Activated naive CD8-positive, alpha-beta T cell treated with anti-CD3 and anti-CD28 coated beads, Interleukin-2, amount 50 U/mL, for 24 hours (primary cell): ENCODE results near the gene SYS1.

Experiments
- ATAC-seq: fragments of 150-1000 bp; cut with Tn5 transposase; one replicate; pipeline ENCODE4 v1.10.0; 2021
- DNase-seq: peaks from one replicate; pipeline ENCODE4 v3.0.0; 2021
- H3K27ac Mint-ChIP-seq: one replicate; pipeline ENCODE4 v1.8.0; 2021; ENCODE audit warnings: mild to moderate bottlenecking, mixed read lengths
- H3K27me3 Mint-ChIP-seq: one replicate; pipeline ENCODE4 v1.8.0; 2021; ENCODE audit warnings: mixed read lengths
- H3K36me3 Mint-ChIP-seq: one replicate; pipeline ENCODE4 v1.8.0; 2021; ENCODE audit warnings: low read depth, mixed read lengths
- H3K4me1 Mint-ChIP-seq: one replicate; pipeline ENCODE4 v1.8.0; 2021; ENCODE audit warnings: mixed read lengths
- H3K4me3 Mint-ChIP-seq: one replicate; pipeline ENCODE4 v1.8.0; 2021; ENCODE audit warnings: mild to moderate bottlenecking, moderate library complexity, mixed read lengths
- H3K9me3 Mint-ChIP-seq: one replicate; pipeline ENCODE4 v1.8.0; 2021; ENCODE audit warnings: mixed read lengths

SYS1 gene

DNA sequence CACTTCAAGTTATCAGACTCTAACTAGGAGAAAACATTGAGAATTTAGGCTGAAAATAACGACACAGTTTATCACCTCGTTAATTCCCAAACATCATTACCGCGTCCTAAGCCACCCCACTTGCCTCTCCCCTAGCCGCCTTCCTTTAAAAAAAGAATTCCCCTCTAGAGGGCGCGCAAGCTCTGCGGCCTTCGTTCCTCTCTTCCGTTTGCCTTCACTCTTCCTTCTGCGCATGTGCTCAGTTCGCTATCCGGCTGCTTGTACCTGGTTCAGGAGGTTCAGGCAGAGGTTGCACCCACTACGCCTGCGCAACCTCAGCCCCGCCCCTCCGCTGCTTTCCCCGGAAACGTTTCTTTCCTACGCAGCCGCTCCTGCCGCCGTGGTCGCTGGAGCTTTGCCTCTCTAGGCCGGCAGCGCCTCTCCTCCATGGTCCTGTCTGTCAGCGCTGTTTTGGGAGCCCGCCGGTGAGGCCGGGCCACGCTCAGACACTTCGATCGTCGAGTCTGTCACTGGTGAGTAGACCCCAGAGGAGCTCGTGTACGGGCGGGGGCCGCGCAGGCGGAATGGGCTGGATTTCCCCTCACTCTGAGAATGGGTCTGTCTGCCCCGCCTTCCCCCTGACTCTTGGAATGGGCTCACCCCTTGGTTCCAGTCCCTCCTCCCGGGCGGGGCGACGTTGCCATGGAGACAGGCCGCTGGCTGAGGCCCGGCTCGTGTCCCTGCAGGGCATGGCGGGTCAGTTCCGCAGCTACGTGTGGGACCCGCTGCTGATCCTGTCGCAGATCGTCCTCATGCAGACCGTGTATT, at the start of gene SYS1:
Gene SYS1, plus strand, starts transcription at position 353 of the 807 bp plus-strand sequence. Its CDS starts 376 bp downstream, at position 729.
- DNase-seq (peak; percentile 99), ATAC-seq (peak; percentile 89)
- no peaks in the 10 kb centered on the region for H3K9me3 Mint-ChIP-seq
- H3K27ac Mint-ChIP-seq, result peak within 1 kb of the TSS; percentile 98
- H3K4me1 Mint-ChIP-seq, result peaks cover 70% of the 10 kb centered on the region
- peaks cover 2% of the 10 kb centered on the region for H3K27me3 Mint-ChIP-seq
- H3K36me3 Mint-ChIP-seq, result peaks cover 18% of the 10 kb centered on the region
- peak within 1 kb of the TSS; percentile 99 for H3K4me3 Mint-ChIP-seq

GRCh38 chr20:45313943-45314342, 49.0 kb upstream of the SYS1 start:
- Mint-ChIP-seq H3K9me3 (no peaks in the 10 kb centered on the region), H3K36me3 (no peaks in the 10 kb centered on the region), H3K4me3 (no peak overlapping the region), H3K4me1 (peaks cover 16% of the 10 kb centered on the region), H3K27me3 (peaks cover 60% of the 10 kb centered on the region), H3K27ac (no peak overlapping the region)
- no peak for DNase-seq
- no peak for ATAC-seq

GRCh38 chr20:45315672-45316071, 47.3 kb upstream of the SYS1 start:
- DNase-seq (no peak), ATAC-seq (no peak)
- Mint-ChIP-seq H3K4me1 (peaks cover 30% of the 10 kb centered on the region), H3K27me3 (peaks cover 50% of the 10 kb centered on the region), H3K4me3 (no peak overlapping the region), H3K27ac (no peak overlapping the region), H3K9me3 (no peaks in the 10 kb centered on the region), H3K36me3 (no peaks in the 10 kb centered on the region)

- H3K27ac Mint-ChIP-seq, result no peak overlapping the region
- H3K4me3 Mint-ChIP-seq, result no peak overlapping the region
- H3K4me1 Mint-ChIP-seq, result peaks cover 36% of the 10 kb centered on the region
- no peaks in the 10 kb centered on the region for H3K36me3 Mint-ChIP-seq
- no peak for DNase-seq
- peaks cover 42% of the 10 kb centered on the region for H3K27me3 Mint-ChIP-seq
- no peaks in the 10 kb centered on the region for H3K9me3 Mint-ChIP-seq
- no peak for ATAC-seq
Observed at GRCh38 chr20:45316150-45317080, 46.5 kb upstream of the SYS1 start.

GRCh38 chr20:45317826-45318225, 45.1 kb upstream of the SYS1 start:
- ATAC-seq (no peak), DNase-seq (no peak)
- Mint-ChIP-seq H3K27ac (no peak overlapping the region), H3K36me3 (no peaks in the 10 kb centered on the region), H3K4me3 (no peak overlapping the region), H3K4me1 (peaks cover 47% of the 10 kb centered on the region), H3K27me3 (peaks cover 30% of the 10 kb centered on the region), H3K9me3 (no peaks in the 10 kb centered on the region)

- DNase-seq, result peak; percentile 31
- Mint-ChIP-seq H3K4me3 (no peak overlapping the region), H3K4me1 (peaks cover 47% of the 10 kb centered on the region), H3K36me3 (no peaks in the 10 kb centered on the region), H3K27ac (peak overlapping the region; percentile 78), H3K27me3 (peaks cover 25% of the 10 kb centered on the region), H3K9me3 (no peaks in the 10 kb centered on the region)
- peak; percentile 18 for ATAC-seq
Observed at GRCh38 chr20:45318386-45318939, 44.5 kb upstream of the SYS1 start.

- Mint-ChIP-seq H3K4me3 (peak overlapping the region; percentile 27), H3K9me3 (no peaks in the 10 kb centered on the region), H3K36me3 (no peaks in the 10 kb centered on the region), H3K27ac (peak overlapping the region; percentile 78), H3K4me1 (peaks cover 47% of the 10 kb centered on the region), H3K27me3 (peaks cover 20% of the 10 kb centered on the region)
- peak; percentile 9 for ATAC-seq
- DNase-seq, result no peak
Observed at GRCh38 chr20:45318948-45319347, 44.0 kb upstream of the SYS1 start.

GRCh38 chr20:45320948-45321595, 41.9 kb upstream of the SYS1 start:
- no peak for DNase-seq
- Mint-ChIP-seq H3K4me3 (no peak overlapping the region), H3K27me3 (peaks cover 5% of the 10 kb centered on the region), H3K4me1 (peaks cover 47% of the 10 kb centered on the region), H3K36me3 (peaks cover 4% of the 10 kb centered on the region), H3K9me3 (no peaks in the 10 kb centered on the region), H3K27ac (peak overlapping the region; percentile 58)
- peak; percentile 77 for ATAC-seq

DNA sequence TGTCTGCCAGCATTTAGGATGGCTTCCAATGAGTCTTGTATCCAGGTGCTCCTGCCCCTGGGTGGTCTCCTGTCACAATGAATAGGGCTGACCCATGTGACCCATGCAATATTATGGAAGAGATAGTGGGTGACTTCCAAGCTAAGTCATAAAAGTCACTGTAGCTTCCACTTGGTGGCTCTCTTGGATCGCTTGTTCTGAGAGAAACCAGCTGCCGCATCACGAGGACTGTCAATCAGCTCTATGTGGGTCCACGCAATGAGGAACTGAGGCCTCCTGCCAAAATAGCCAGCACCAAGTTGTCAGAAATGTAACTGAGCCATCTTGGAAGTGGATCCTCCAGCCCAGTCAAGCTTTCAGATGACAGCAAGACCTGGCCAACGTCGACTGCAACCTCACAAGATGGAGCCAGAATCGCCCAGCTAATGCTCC, 40.0 kb upstream of the SYS1 start:
- Mint-ChIP-seq H3K27me3 (no peaks in the 10 kb centered on the region), H3K36me3 (peaks cover 11% of the 10 kb centered on the region), H3K4me1 (peaks cover 42% of the 10 kb centered on the region), H3K27ac (no peak overlapping the region), H3K9me3 (no peaks in the 10 kb centered on the region), H3K4me3 (no peak overlapping the region)
- ATAC-seq, result no peak
- DNase-seq, result no peak

DNA sequence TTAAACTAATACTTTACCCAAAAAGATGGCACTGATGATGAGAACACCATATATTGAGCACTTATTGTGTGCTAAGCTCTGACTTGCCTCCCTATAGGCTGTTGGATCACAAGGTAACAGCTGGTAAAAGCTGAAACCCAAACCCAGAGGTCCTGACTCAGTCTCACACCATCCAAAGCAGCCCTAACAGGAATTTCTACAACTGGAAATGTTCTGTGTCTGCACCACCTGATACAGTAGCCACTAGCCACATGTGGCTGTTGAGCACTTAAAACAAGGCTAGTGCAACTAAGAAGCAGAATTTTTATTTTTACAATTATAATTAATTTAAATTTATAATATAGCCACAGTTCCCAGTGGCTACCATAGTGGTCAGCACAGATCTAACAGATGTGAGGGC, 39.2 kb upstream of the SYS1 start:
- peaks cover 35% of the 10 kb centered on the region for H3K4me1 Mint-ChIP-seq
- no peak overlapping the region for H3K27ac Mint-ChIP-seq
- H3K36me3 Mint-ChIP-seq, result peaks cover 17% of the 10 kb centered on the region
- no peaks in the 10 kb centered on the region for H3K9me3 Mint-ChIP-seq
- no peak for ATAC-seq
- H3K4me3 Mint-ChIP-seq, result no peak overlapping the region
- DNase-seq, result no peak
- no peaks in the 10 kb centered on the region for H3K27me3 Mint-ChIP-seq

DNA sequence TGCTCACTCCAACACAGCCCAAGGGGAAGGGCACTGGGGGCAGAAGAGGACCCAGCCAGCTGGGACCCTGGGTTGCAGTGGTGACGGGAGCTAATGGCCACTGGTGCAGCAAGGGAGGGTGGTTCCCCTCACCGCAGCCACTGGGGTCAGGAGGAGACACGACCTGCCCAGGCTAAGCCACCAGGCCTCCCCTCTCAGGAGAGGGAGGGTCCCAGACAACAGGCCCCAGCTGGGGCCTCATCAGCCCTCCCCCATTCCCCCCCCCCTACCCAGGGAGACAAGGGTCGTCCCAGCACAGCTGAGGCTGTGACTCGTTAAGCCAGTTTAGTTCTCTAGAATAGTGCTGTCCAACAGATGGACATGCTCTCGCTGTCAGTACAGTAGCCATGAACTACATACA, 37.6 kb upstream of the SYS1 start:
- no peaks in the 10 kb centered on the region for H3K27me3 Mint-ChIP-seq
- no peak overlapping the region for H3K27ac Mint-ChIP-seq
- peaks cover 26% of the 10 kb centered on the region for H3K36me3 Mint-ChIP-seq
- peaks cover 21% of the 10 kb centered on the region for H3K4me1 Mint-ChIP-seq
- DNase-seq, result no peak
- H3K4me3 Mint-ChIP-seq, result no peak overlapping the region
- H3K9me3 Mint-ChIP-seq, result no peaks in the 10 kb centered on the region
- no peak for ATAC-seq

DNA sequence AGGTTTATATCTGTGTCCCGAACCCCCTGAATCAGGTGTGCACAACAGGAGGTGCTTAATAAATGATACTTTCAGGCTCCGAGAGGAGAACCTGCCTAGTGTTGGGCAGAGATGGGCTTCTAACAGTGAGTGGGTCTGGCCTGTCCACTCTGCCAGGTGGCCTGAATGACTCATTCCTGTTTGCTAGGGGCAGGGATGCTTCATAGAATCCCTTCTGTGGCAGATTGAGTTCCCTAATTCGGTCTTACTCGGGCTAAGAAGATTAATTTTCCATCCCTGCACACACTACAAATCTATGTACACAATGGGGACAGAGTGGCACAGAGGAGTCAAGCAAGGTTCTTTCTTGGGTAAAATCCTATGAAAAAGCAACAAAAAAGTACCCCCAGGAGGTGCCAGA, 34.5 kb upstream of the SYS1 start:
- H3K4me1 Mint-ChIP-seq, result no peaks in the 10 kb centered on the region
- H3K27me3 Mint-ChIP-seq, result no peaks in the 10 kb centered on the region
- ATAC-seq, result no peak
- no peak overlapping the region for H3K27ac Mint-ChIP-seq
- H3K36me3 Mint-ChIP-seq, result peaks cover 36% of the 10 kb centered on the region
- H3K4me3 Mint-ChIP-seq, result no peak overlapping the region
- no peaks in the 10 kb centered on the region for H3K9me3 Mint-ChIP-seq
- DNase-seq, result no peak

GRCh38 chr20:45329497-45330319, 33.2 kb upstream of the SYS1 start:
- Mint-ChIP-seq H3K4me3 (no peak overlapping the region), H3K36me3 (peaks cover 37% of the 10 kb centered on the region), H3K9me3 (no peaks in the 10 kb centered on the region), H3K4me1 (no peaks in the 10 kb centered on the region), H3K27me3 (no peaks in the 10 kb centered on the region), H3K27ac (no peak overlapping the region)
- ATAC-seq, result no peak
- DNase-seq, result no peak
